ENCODE measurements around the gene SORBS2.

Gene SORBS2

DNA sequence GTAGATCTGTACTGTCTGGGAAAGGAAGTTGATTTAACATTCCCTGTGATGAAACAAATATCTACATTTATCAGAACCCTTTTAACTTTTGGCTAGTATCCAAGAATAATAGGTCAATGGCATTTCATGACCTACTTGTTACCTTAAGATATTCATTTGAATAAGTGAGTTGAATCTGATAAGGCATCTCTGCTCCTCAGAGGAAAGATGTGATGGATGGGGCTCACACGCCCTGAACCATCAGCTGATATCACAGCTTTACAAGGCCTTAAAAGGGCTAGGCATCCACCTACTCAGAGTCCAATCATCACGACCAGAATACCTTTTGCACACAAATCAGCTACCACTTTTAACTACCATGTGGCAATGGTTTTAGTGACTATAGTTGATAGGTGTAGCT lies 186.5 kb downstream of the SORBS2 start:
- no peak for DNase-seq

DNA sequence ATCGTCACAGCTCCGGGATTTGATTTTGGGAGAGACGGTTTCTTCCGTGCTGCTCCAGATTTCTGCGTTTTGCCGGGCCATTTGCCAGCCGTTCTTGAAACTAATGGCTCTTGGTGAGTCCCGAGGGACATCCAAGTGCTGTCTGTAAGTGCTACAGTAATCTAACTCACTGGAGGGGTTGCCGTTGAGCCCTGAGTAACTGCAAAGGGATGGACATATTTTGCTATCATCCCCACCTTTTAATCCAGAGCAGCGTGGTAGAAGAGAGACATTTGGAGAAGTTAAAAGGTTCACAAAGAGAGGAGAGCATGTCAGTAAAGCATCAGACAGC lies 187.8 kb downstream of the SORBS2 start:
- no peak for DNase-seq

DNA sequence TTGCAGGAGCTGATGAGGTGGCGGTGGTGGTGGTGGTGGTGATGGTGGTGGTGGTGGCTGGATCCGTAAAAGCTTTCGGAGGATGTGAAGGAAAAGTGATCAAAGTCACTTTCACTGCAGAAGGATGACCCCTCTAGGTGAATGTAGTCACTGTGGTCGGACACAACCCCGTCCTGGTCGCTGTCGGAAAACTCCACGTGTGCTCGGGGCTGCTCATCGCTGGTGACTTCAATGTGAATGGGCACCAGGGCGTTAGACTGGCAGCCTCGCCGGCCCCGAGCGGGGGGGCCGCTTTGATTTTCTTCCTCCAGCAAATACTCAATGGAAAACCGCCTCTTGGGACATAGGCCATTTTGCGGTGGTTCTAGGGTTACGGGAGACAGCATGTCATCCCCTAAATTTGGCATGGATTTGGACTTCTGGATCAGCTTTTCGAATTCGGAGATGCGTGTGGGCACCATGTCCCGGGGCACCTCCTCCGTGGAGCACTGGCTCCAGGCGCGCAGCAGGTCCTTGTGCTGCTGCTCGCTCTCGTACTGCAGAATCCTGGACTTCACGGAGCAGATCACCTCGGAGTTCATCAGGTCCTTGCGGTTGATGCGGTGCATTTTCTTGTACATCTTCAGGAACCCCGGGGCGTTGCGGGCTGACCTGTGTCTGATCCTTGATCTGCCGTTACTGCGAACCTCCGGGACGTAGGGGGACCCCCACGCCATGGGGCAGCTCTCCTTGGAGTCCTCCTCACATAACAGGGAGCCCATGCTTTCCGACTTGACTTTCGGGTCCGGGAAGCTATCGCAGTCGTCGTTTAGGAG lies 188.3 kb downstream of the SORBS2 start:
- DNase-seq, result no peak

DNA sequence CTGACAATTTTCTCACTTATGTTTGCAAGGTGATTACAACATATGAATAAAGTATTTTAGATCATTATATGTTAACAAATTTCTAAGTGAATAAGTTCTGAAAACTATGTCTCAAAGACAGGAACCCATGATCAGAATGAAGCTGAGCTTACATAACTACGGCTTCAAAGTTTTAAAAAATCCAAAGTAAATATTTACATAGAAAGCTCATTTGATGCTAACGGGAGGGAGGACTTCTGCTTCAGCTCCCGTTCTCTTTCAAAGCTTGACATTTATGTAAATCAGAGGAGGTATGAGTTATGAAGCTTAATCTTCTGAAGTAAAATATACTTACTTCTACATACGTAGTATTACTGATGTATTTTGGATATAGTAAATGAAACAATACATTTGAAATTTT lies 203.8 kb downstream of the SORBS2 start:
- DNase-seq, result no peak

DNA sequence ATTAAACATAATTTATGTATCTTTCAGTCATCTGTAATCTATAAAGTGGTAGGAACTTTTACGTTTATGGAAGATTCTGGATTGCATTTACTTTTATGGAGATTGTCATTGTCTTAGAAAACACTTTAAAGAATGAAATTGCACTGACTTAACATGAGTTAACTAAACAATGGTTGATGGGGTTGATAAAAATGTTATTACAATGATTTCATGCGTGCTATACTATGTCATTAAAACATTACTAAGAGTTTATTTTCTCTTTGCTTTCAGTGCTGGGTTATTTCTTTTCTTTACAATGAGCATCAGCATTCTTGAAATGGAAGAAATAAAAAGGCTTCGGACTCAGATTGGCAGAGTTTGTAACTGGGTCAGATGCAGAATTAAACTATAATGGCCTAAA lies 209.6 kb downstream of the SORBS2 start:
- DNase-seq, result no peak

DNA sequence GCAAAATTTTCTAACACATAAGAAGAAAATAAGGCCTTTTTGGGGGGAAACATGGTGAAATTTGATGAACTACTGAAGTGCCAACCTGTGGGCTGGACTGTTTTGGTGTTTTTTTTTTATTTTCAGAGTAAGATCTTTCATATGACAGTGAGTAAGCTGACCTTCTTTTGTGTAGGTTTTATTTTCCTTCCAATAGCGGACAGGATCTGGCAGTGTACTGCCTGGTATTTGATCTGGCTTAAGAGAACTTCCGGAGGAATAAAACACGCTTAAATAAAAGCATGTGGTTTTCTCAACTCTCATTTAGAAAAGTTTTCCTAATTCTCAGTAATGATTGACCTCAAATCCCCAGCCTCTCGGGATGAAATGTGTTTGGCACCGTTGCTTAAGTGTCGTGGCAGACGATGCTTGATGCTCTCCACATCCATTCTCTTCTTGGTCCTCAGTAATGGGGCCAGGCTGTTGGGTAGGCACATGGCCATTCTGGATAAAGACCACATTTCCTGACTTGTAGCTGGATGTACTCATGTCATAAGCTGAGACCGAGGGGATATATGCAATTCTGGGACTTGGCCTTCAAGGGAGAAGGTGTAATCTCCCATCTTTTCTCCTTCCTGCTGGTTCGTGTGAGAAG lies 211.1 kb downstream of the SORBS2 start:
- DNase-seq, result no peak

DNA sequence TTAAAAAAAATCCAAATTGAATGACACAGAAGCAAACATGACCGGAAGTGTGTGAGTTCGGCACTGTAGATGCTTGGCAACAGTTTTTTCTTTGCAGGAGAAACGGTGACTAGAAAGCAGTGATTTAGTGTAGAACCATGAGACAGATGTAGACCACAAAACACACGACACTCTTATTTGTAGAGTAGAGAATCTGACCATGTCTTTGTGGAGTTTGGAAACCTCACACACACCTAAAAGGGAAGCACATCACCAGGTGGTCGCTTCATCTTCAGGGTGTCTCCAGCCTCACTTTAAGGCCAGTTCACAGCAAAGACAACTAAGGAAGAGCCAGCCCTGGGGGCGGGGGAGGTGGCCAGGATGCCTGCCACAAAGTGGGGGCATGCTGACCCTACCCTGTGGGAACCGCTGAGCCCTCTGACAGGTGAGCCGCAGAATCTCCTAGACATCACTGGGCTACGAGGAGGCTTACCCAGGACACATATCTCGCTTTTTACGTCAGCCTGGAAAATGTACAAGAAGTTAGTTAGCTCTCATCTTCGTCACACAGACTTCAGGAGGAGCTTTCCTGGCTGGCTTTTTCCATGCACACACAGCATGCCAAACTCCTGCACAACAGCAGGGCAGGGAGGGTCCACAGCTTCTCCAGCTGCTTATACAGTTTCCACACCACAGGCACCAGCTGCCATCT lies 212.3 kb downstream of the SORBS2 start:
- DNase-seq, result no peak

DNA sequence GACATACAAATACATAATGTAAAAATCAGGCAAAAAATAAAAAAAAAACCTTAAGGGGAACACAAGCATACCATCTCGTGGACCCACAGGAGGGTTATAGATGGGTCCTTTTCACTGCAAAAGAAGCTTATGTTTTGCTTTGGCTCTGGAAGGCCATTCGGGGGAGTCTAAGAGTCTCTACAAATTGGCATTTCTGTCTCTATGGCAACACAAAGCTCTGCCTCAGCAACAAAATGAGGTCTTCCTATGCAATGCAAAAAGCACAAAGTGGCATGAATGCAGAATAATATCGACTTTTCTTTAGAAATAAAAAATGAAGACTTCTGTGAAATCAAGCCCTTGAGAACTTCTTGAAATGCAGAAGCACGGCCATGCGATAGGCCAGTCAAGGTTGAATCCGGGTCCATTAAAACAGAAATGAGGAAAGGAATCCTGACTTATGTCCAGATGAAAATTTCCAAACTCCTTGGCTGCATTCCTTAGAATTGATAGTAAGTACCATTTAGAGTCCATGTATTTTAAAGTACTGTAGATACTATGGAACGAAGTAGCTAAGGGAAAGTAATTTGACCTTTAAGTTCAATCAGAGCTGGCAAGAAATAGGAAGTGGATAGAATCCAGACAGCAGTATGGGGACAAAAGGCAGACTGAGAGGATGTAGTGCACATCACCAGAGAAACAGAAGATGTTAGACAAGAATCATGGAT lies 213.0 kb downstream of the SORBS2 start:
- no peak for DNase-seq

DNA sequence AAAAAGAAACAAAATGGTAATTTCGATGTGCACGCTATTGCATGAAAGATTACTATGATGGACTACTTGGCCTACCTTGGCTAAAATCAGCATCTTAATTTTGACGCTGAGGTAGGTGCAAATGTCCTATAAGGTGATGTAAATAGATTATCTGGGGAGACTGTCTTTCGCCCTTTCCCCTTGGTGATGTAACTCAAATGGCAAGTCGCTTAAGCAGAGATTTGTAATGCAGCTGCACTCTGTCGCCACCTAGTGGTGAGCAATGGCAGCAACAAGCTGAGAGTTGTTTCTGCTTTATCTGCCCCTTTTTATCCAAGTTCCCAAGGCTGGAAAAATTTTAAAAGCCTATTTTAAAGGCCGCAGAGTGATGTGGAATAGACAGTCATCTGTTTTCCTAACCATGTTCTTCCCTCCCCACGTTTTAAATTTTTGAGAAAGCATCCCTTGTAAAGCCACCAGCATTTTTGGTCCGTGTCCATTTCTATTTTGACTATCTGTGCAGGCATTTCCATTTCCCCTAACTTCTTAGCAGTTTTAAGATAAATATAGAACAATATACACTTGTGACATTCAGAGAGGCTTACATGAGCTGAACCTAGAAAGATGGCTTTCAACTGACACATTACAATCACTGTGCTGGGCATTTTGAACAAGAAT lies 214.3 kb downstream of the SORBS2 start:
- peak; percentile 64 for DNase-seq

DNA sequence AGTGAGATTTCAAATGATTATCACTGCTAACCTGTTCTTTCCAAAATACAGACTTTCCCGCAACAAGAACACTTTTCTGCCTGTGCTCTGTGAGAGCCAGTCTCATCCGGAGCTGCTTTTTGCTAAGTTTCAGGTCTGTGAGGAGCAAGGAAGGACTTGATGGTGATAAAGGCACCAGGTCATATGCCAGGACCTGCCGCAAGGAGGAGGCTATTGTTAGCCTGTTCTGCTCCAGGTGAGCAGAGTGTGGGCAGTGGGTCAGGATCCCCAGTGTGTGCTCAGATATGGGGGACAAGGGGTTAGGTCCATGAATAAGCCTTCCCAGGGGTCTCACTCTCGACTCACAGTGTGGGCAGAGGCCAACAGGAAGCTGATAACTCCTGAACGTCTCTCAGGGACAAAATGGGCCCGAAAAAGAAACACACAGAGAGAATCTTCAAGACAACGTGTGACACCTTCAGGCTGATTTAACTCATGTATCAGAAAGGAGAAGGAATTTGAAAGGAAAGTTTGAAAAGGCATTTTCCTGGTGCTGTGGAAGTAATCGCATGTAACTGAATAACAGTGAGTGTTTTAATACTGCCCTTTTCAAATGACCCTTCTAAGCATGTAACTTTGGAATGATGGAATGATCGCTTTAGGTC lies 219.0 kb downstream of the SORBS2 start:
- no peak for DNase-seq

DNA sequence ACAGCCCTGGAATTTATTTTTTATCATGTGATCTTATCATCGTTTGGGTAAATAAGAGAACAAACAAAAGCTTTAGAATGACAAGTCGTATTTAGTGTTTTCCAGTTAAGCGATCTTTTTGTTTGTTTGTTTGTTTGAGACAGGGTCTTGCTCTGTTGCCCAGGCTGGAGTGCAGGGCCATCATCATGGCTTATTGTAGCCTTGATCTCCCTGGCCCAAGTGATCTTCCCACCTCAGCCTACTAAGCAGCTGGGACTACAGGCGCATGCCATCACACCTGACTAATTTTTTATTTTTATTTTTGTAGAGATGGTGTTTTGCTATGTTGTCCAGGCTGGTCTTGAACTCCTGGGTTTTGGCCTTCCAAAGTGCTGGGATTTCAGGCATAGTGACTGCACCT lies 219.6 kb downstream of the SORBS2 start:
- no peak for DNase-seq

DNA sequence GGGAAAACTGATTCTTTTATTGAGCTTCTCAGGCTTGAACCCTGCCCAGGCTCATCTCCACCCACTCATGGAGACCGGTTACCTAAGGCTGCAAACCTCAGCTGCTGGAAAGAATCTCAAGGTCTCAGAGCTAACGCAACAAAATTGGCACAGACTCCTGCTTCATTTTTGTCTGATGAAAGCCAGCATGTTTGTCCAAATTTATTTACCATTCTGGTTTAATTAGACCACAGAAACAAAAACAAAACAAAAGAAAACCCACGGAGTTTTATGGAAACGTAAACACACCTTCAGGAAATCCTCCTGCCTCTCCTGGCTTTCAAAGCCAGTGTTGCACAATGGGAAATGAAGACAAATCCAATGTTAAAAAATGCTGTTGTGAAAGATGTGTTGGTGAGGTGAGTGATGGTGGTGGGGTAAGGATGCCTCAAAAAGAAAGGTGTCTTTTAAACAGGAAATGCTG lies 220.3 kb downstream of the SORBS2 start:
- DNase-seq, result no peak

DNA sequence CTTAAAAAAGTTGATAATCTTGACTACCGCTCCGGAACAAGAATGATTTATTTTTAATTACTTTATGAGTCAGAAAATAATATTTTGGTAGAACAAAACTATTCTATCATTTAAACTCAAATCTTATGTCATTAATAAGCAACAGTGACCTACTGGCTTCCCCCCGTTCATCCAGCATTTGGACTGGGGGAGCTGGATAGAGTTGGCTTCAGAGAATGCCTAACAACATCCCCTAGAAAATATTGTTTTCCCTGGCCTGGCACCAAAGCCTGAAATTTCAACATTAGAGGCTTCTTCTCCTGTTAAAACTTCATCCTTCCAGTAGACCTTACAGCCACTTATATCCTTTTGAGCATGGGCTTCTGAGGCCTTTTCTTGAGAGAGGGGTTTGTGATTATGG lies 221.0 kb downstream of the SORBS2 start:
- no peak for DNase-seq

DNA sequence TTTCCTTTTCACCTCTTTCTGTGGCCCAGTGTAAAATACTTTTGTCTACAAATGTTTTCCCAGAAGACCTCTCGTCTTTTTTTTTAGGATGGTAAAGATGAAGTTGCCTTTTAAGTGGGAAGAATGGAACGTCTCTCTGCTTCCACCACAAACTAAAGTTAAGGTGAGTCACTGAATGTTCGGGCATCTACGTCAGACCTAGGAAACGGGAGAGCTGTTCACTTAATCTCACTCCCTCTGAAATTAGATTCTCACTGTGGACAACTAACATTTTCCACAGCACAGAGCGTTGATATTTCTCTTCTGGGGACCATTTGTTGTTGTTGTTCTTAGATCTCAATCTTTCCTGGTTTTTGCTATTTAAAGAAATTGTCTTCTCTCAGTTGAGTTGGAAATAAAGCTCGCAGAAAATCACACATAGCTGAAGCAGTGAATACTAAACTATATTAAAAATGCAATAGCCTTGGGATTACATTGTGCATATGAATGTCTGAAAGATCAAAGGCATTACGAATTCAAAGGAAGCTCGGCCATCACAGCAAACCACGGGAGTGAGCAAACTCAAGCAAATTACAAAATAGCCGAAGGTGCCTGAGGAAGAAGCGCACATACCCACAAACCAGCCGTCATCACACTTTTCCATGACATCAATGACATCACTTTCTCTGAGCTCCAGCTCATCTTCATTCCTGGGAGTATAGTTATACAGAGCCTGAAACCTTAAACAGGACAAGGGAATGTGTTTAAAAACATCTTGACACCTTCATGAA lies 222.7 kb downstream of the SORBS2 start:
- DNase-seq, result no peak

DNA sequence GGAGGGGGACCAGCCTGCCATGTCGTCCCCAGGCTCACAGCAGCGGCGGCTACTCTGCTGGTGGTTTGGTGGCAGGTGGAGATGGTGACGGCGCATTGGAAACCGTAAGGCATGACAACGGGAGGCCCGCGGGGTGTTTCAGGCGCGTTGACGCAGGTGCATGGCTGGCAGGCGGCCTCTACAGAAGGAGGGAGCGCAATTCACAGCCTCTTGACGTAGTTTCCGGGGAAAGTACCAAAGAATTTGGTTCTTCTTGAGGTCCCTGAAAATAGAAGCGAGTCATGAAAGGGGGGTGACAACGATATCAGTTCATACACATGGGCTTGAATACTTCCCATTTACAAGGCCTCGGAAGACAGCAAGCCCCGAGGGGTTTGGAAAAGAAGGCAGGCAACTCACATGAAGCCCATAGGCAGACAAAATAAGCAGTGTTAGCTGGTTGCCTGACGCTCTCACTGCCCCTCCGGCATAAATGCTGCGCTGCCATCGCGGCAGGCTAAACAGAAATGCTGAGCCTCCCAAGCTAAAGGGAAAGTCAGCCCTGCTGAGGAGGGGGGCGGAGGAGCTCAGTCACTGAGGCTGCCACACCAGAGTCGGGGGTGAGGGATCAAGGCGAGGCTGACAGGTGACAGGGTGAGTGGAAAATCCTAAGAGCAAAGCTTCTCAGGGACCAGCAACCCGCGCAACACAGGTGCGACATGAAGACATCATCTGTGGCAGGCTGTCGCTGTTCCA lies 224.4 kb downstream of the SORBS2 start:
- peak; percentile 65 for DNase-seq

DNA sequence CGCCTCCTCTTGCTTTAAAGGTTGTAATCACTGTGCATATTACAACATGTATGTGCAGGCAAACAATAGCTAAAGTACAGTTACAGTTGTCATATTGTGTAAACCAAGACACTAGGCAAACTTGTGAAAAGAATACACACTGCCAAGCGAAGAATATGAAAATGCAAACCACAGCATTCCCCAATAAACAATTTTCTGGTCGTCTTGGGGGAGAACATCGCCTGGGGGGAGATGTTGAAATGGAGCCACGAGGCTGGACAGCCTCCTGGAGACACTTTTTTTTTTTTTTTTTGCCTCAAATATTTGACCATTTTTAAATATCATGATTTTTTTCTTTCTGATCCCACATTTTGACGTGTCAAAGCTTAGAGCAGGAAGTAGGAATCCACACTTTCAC lies 225.0 kb downstream of the SORBS2 start:
- no peak for DNase-seq

DNA sequence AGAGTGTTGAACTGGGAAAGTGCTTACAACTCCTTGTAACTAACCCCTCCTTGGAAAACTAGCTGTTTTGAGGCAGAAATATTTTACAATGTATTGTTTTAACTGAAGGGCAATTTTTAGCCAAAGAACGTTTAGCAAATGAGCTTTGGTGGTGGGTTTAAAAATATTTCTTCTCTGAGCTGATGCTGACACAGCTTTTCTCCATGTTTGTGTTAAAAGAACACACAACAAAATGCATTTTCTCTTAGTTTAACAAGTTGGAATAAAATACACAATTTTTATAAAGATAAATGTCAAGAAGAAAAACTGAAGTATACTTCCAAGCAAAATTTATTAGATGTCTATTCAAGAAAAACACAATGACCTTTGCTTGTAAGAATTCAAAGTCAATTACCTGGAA lies 226.8 kb downstream of the SORBS2 start:
- DNase-seq, result no peak

DNA sequence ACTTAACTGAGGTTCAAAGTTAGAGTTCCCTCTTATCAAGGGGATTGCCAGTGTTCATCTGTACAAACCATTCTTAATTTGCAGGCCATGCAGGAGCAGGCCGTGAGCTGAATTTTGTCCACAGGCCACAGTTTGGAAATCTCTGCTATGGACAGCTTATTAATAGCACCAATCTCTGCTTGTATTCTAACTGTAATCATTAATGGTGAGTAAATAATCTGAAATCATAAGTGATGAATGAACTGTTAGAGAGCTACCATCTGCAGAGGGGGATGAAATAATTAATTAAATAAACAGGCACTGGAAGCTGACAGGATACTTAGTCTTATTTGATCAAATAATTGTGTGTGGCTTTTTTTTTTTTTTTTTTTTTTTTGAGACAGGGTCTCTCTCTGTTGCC lies 228.2 kb downstream of the SORBS2 start:
- no peak for DNase-seq

DNA sequence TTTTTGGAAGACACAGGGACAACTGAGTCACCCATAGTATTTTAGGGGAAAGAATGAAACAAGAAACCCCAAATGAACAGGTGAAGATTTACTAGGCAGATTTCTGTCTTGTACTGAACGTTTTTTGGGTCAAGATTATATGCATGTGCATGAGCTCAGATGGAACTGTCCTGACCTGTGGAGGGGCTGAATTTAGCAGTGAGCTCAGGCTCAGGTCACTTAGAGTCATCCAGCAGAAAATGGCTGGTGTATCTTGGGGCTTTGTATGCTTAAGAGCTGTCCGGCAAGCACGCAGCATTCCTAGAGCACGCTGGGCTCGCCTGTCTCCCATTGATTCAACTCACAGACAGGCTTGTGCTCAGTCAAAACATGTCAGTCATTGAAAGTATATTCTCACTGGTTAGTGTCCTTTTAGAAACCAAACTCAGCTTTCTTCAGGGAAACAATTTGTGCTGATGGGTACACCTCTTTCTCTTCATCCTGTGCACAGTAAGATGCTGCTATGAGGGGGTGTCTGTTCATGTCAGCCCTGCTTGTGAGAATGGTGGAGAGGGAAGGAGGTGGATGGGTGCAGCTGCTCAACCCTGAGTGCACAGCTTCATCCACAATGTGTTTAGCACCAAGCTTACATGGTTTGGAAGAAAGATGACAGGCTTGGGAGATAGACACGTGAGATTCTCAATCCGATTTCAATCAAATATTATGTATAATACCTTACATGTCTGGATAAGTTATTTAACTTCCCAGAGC lies 229.2 kb downstream of the SORBS2 start:
- no peak for DNase-seq

DNA sequence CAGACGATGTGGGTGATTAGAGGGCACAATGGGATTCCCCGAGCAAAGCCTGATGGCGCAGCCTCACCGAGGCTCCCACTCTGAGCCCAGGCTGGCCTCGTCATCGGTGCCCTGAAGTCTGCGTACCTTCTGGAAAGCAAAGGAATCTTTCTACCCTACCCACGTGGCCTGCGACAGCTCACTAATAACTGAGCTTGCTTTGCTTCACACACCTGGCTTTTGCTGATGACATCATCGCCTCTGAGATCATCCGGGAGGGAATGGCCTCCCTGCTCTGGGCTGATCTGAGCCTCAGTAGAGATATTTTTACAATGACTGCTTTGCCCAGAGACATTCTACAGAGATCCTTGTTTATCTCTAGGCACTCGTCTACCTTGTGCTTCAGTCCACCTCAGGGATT lies 231.3 kb downstream of the SORBS2 start:
- no peak for DNase-seq

Measured in stimulated activated CD4-positive, alpha-beta T cell treated with anti-CD3 and anti-CD28 coated beads, Interleukin-12 subunit alpha, Interleukin-12 subunit beta, amount 100 ng/mL, for 4 hours (primary cell).